AML-193 (cell line): ENCODE measurements around the gene PAX1.

ENCODE experiments used
- DNase-seq, 2 experiments: peaks; one replicate each; lab custom pipeline; 2025; lab: John Stamatoyannopoulos, UW

PAX1 gene

GRCh38 chr20:21739682-21740081 is 34.2 kb downstream of the PAX1 start:
- DNase-seq = no peak

GRCh38 chr20:21741266-21741665 is 35.8 kb downstream of the PAX1 start:
- no peak for DNase-seq

- DNase-seq = no peak
Measured at GRCh38 chr20:21762646-21763045, 57.2 kb downstream of the PAX1 start.

DNA sequence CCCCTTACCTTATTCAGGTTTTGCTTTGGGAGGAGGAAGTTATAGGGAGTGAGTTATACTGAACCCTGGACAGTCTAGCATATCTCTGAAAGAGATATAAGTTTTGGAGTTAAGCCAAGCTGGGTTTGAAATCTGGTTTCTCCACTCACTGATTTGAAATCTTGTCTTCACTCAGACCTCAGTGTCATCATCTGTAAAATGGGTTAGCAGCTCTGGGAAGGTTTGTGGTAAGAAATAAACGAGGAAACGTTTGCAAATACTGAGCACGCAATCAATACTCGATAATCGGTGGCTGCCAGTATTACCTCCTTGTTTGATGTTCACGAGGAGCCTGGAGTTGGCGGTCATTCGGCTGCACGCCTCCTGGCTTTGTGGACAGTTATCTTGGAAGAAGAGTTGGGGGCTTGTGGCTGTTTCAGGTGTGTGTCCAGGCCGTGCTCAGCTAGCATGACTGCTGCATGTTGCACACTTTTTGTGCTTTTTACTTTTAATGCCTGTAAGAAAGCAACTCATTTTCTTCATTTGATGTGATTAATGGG is 61.8 kb downstream of the PAX1 start:
- no peak for DNase-seq

- no peak for DNase-seq
Measured at GRCh38 chr20:21767739-21768223, 62.3 kb downstream of the PAX1 start.
